H9 (cell line): ENCODE results near the gene PGLYRP4. TPM values are rescaled to one million over a fixed set of nuclear protein-coding genes. Genes with fewer than 3 reads are reported as not detected.

ENCODE experiments used
- DNase-seq: peaks from one replicate; pipeline ENCODE4 v3.0.0-alpha.2; 2017
- H2AFZ ChIP-seq: one replicate; pipeline ENCODE4 v1.6.1; 2013; ENCODE audit warnings: mild to moderate bottlenecking, low read length, control low read depth, moderate library complexity
- H2AK5ac ChIP-seq: 2 replicates; pipeline ENCODE4 v1.6.1; 2013; ENCODE audit warnings: low read length, control low read depth, mixed read lengths; ENCODE audit not compliant: insufficient read length
- H2BK120ac ChIP-seq: one replicate; pipeline ENCODE4 v1.6.1; 2013; ENCODE audit warnings: low read depth, mild to moderate bottlenecking, low read length, control low read depth, inconsistent platforms; ENCODE audit not compliant: poor library complexity, severe bottlenecking
- H2BK12ac ChIP-seq: 2 replicates; pipeline ENCODE4 v1.6.1; 2013; ENCODE audit warnings: low read length, control low read depth, mixed read lengths, low read depth; ENCODE audit not compliant: insufficient read length
- H2BK15ac ChIP-seq: 2 replicates; pipeline ENCODE4 v1.6.1; 2013; ENCODE audit warnings: low read depth, low read length, control low read depth
- H2BK20ac ChIP-seq: one replicate; pipeline ENCODE4 v1.6.1; 2013; ENCODE audit warnings: low read depth, mild to moderate bottlenecking, low read length, control low read depth, inconsistent platforms; ENCODE audit not compliant: poor library complexity, severe bottlenecking
- H2BK5ac ChIP-seq: 2 replicates; pipeline ENCODE4 v1.6.1; 2013; ENCODE audit warnings: low read length, control low read depth, mixed read lengths; ENCODE audit not compliant: insufficient read length
- H3K14ac ChIP-seq: 2 replicates; pipeline ENCODE4 v1.6.1; 2013; ENCODE audit warnings: low read length, control low read depth; ENCODE audit not compliant: insufficient read depth
- H3K18ac ChIP-seq: 2 replicates; pipeline ENCODE4 v1.6.1; 2013; ENCODE audit warnings: low read depth, mild to moderate bottlenecking, mixed read lengths, low read length, control low read depth; ENCODE audit not compliant: insufficient read length
- H3K23ac ChIP-seq: 2 replicates; pipeline ENCODE4 v1.6.1; 2013; ENCODE audit warnings: low read length, control low read depth, mixed read lengths, low read depth; ENCODE audit not compliant: insufficient read length
- H3K23me2 ChIP-seq: 2 replicates; pipeline ENCODE4 v1.6.1; 2013; ENCODE audit warnings: low read depth, mild to moderate bottlenecking, mixed read lengths, low read length, control low read depth; ENCODE audit not compliant: insufficient read length, poor library complexity, severe bottlenecking
- H3K27ac ChIP-seq: 2 replicates; pipeline ENCODE4 v1.5.1; 2013; ENCODE audit warnings: low read length, control low read depth, mixed read lengths, low read depth; ENCODE audit not compliant: insufficient read length
- H3K27me3 ChIP-seq: 2 replicates; pipeline ENCODE4 v1.6.1; 2013; ENCODE audit warnings: low read length, control low read depth, inconsistent platforms; ENCODE audit not compliant: insufficient read depth
- H3K4ac ChIP-seq: 2 replicates; pipeline ENCODE4 v1.6.1; 2013; ENCODE audit warnings: low read depth, mild to moderate bottlenecking, control low read depth, inconsistent platforms, low read length, moderate library complexity
- H3K4me1 ChIP-seq: 2 replicates; pipeline ENCODE4 v1.6.1; 2013; ENCODE audit warnings: low read length, control low read depth, inconsistent platforms; ENCODE audit not compliant: insufficient read depth
- H3K4me2 ChIP-seq: 2 replicates; pipeline ENCODE4 v1.6.1; 2013; ENCODE audit warnings: low read length, control low read depth, mixed read lengths; ENCODE audit not compliant: insufficient read length, insufficient read depth
- H3K56ac ChIP-seq: 2 replicates; pipeline ENCODE4 v1.6.1; 2013; ENCODE audit warnings: low read depth, mild to moderate bottlenecking, mixed read lengths, low read length, control low read depth; ENCODE audit not compliant: insufficient read length
- H3K79me1 ChIP-seq: 2 replicates; pipeline ENCODE4 v1.6.1; 2013; ENCODE audit warnings: low read depth, mild to moderate bottlenecking, moderate library complexity, low read length, control low read depth, inconsistent platforms; ENCODE audit not compliant: insufficient read depth, poor library complexity, severe bottlenecking
- H3K79me2 ChIP-seq: 2 replicates; pipeline ENCODE4 v1.6.1; 2013; ENCODE audit warnings: low read length, control low read depth, inconsistent platforms; ENCODE audit not compliant: insufficient read depth
- H3K9ac ChIP-seq: 2 replicates; pipeline ENCODE4 v1.6.1; 2013; ENCODE audit warnings: low read length, control low read depth, mixed read lengths; ENCODE audit not compliant: insufficient read length; ENCODE audit errors: extremely low read depth
- H3K9me3 ChIP-seq: one replicate; pipeline ENCODE4 v1.6.1; 2013; ENCODE audit warnings: low read depth, low read length, inconsistent platforms; ENCODE audit not compliant: control insufficient read depth
- H3T11ph ChIP-seq: one replicate; pipeline ENCODE4 v1.6.1; 2013; ENCODE audit warnings: mild to moderate bottlenecking, low read length, control low read depth, inconsistent platforms
- H4K20me1 ChIP-seq: one replicate; pipeline ENCODE4 v1.6.1; 2013; ENCODE audit not compliant: control insufficient read depth, insufficient read length, insufficient read depth
- H4K5ac ChIP-seq: 2 replicates; pipeline ENCODE4 v1.6.1; 2013; ENCODE audit warnings: low read depth, mild to moderate bottlenecking, mixed read lengths, low read length, control low read depth; ENCODE audit not compliant: insufficient read length
- H4K8ac ChIP-seq: replicated peaks from 2 replicates; pipeline ENCODE4 v1.6.1; 2013; ENCODE audit warnings: low read length, control low read depth, mixed read lengths, low read depth; ENCODE audit not compliant: insufficient read length
- H4K91ac ChIP-seq: 2 replicates; pipeline ENCODE4 v1.6.1; 2013; ENCODE audit warnings: low read depth, mild to moderate bottlenecking, moderate library complexity, mixed read lengths, low read length, control low read depth; ENCODE audit not compliant: insufficient read length
- H3K27ac Mint-ChIP-seq, 3 experiments: 2 replicates in 2 of 3; 3 replicates in 1 of 3; pipeline ENCODE4 v1.8.0; 2020 to 2021; ENCODE audit warnings: mixed read lengths in 3 of 3, mild to moderate bottlenecking in 1 of 3, moderate library complexity in 1 of 3
- H3K27me3 Mint-ChIP-seq: 2 replicates; pipeline ENCODE4 v1.8.0; 2021; ENCODE audit warnings: low read depth, mild to moderate bottlenecking, moderate library complexity, mixed read lengths
- H3K36me3 Mint-ChIP-seq, 3 experiments: 2 replicates in 2 of 3; 3 replicates in 1 of 3; pipeline ENCODE4 v1.8.0; 2020 to 2021; ENCODE audit warnings: low read depth in 3 of 3, mixed read lengths in 3 of 3; ENCODE audit not compliant: insufficient read depth in 1 of 3
- H3K4me1 Mint-ChIP-seq, 2 experiments: 2 replicates each; pipeline ENCODE4 v1.8.0; 2020; ENCODE audit warnings: mixed read lengths in 2 of 2
- H3K4me3 Mint-ChIP-seq, 2 experiments: 2 replicates in 1 of 2; 3 replicates in 1 of 2; pipeline ENCODE4 v1.8.0; 2020 to 2021; ENCODE audit warnings: mild to moderate bottlenecking in 2 of 2, mixed read lengths in 2 of 2, moderate library complexity in 1 of 2
- H3K9me3 Mint-ChIP-seq, 2 experiments: 2 replicates in 1 of 2; 3 replicates in 1 of 2; pipeline ENCODE4 v1.8.0; 2020; ENCODE audit warnings: mild to moderate bottlenecking in 2 of 2, mixed read lengths in 2 of 2, moderate library complexity in 1 of 2
- WGBS: extraction: QIAGEN DNeasy Blood & Tissue Kit; methylation state at CpG from one replicate; pipeline ENCODE4 v1.1.7; 2013; ENCODE audit warnings: missing lambda C conversion rate, low lambda C conversion rate, mixed read lengths; ENCODE audit not compliant: insufficient read length; ENCODE audit errors: extremely low coverage; 5-methylcytosine and 5-hydroxymethylcytosine counted together
- total RNA-seq: library from RNA; stranded (reverse); gene quantifications from 2 replicates; pipeline ENCODE4 v1.2.1, GENCODE V29; 2021
- TF ChIP-seq, protein P1 (sequence below): fragments of 200-600 bp; sonication (generic); conservative IDR thresholded peaks from 3 replicates; pipeline ENCODE4 v1.8.0; 2021; ENCODE audit warnings: antibody characterized with exemption, mild to moderate bottlenecking

The PGLYRP4 gene
- total RNA-seq, 1 experiment from 2014 or later, result not detected

DNA sequence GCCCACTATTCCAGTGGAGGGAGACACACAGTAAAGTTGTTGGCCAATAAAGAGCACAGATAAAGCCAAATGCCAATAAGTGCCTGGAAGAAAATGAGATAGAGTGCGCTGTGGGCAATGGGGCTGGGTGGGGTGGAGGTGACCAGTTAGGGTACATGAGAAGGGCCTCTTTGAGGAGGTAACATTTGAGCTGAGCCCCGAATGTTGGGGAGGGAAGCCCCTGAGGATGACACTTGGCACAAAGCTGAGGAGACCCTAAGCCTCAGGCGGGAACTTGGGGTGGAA is 10.0 kb upstream of the PGLYRP4 start:
- H2BK120ac ChIP-seq, result no peak overlapping the region
- no peak overlapping the region for H3K23ac ChIP-seq
- no peak overlapping the region for H3T11ph ChIP-seq
- H3K9me3 ChIP-seq, result no peaks in the 10 kb centered on the region
- H3K79me2 ChIP-seq, result no peaks in the 10 kb centered on the region
- no peak overlapping the region for H4K5ac ChIP-seq
- no peak overlapping the region for H2BK5ac ChIP-seq
- no peak overlapping the region for H2AK5ac ChIP-seq
- no peaks in the 10 kb centered on the region for H3K79me1 ChIP-seq
- DNase-seq, result no peak
- no peak overlapping the region for H3K18ac ChIP-seq
- peaks cover 0 to 8% of the 10 kb centered on the region in 2 experiments; a peak in 2 of 5 replicates for H3K9me3 Mint-ChIP-seq
- H3K27ac Mint-ChIP-seq, result no peak overlapping the region
- H4K20me1 ChIP-seq, result no peaks in the 10 kb centered on the region
- no peak overlapping the region for H3K4me2 ChIP-seq
- H3K36me3 Mint-ChIP-seq, result no peaks in the 10 kb centered on the region
- H2AFZ ChIP-seq, result no peak overlapping the region
- no peaks in the 10 kb centered on the region for H3K27me3 ChIP-seq
- no peak overlapping the region for H2BK12ac ChIP-seq
- H3K23me2 ChIP-seq, result no peaks in the 10 kb centered on the region
- no peak overlapping the region for H3K27ac ChIP-seq
- no peak overlapping the region for H3K14ac ChIP-seq
- WGBS, result no CpG with 5 or more reads among the region's 3 CpGs
- TF ChIP-seq, protein P1, sequence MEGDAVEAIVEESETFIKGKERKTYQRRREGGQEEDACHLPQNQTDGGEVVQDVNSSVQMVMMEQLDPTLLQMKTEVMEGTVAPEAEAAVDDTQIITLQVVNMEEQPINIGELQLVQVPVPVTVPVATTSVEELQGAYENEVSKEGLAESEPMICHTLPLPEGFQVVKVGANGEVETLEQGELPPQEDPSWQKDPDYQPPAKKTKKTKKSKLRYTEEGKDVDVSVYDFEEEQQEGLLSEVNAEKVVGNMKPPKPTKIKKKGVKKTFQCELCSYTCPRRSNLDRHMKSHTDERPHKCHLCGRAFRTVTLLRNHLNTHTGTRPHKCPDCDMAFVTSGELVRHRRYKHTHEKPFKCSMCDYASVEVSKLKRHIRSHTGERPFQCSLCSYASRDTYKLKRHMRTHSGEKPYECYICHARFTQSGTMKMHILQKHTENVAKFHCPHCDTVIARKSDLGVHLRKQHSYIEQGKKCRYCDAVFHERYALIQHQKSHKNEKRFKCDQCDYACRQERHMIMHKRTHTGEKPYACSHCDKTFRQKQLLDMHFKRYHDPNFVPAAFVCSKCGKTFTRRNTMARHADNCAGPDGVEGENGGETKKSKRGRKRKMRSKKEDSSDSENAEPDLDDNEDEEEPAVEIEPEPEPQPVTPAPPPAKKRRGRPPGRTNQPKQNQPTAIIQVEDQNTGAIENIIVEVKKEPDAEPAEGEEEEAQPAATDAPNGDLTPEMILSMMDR, result no peak
- H2BK15ac ChIP-seq, result no peak overlapping the region
- no peaks in the 10 kb centered on the region; the same call in none of the 2 replicates for H3K27me3 Mint-ChIP-seq
- no peak overlapping the region for H2BK20ac ChIP-seq
- no peak overlapping the region for H4K8ac ChIP-seq
- H3K4ac ChIP-seq, result no peak overlapping the region
- no peaks in the 10 kb centered on the region for H3K4me1 Mint-ChIP-seq
- H3K9ac ChIP-seq, result no peak overlapping the region
- no peak overlapping the region for H3K56ac ChIP-seq
- no peak overlapping the region for H3K4me3 Mint-ChIP-seq
- H4K91ac ChIP-seq, result no peak overlapping the region
- H3K4me1 ChIP-seq, result no peaks in the 10 kb centered on the region
